Activated CD4-positive, alpha-beta T cell treated with anti-CD3 and anti-CD28 coated beads, Interleukin-10, Interleukin-2, amounts not matched to agents 100 ng/mL and 50 ng/mL, durations not matched to agents 16 hours and 8 hours (primary cell): Measurements from ENCODE around the gene PRR5L.

ENCODE experiments used
- DNase-seq: peaks from one replicate; pipeline ENCODE4 v3.0.0-alpha.2; 2020

The PRR5L gene

GRCh38 chr11:36361472-36361871, 65.4 kb downstream of the PRR5L start:
- no peak for DNase-seq

- no peak for DNase-seq
Observed at GRCh38 chr11:36361901-36362391, 65.9 kb downstream of the PRR5L start.

GRCh38 chr11:36362902-36363301, 66.8 kb downstream of the PRR5L start:
- no peak for DNase-seq

GRCh38 chr11:36363361-36364268, 67.5 kb downstream of the PRR5L start:
- DNase-seq = no peak

GRCh38 chr11:36364551-36365325, 68.7 kb downstream of the PRR5L start:
- DNase-seq = no peak

GRCh38 chr11:36365907-36366306, 69.8 kb downstream of the PRR5L start:
- no peak for DNase-seq

DNA sequence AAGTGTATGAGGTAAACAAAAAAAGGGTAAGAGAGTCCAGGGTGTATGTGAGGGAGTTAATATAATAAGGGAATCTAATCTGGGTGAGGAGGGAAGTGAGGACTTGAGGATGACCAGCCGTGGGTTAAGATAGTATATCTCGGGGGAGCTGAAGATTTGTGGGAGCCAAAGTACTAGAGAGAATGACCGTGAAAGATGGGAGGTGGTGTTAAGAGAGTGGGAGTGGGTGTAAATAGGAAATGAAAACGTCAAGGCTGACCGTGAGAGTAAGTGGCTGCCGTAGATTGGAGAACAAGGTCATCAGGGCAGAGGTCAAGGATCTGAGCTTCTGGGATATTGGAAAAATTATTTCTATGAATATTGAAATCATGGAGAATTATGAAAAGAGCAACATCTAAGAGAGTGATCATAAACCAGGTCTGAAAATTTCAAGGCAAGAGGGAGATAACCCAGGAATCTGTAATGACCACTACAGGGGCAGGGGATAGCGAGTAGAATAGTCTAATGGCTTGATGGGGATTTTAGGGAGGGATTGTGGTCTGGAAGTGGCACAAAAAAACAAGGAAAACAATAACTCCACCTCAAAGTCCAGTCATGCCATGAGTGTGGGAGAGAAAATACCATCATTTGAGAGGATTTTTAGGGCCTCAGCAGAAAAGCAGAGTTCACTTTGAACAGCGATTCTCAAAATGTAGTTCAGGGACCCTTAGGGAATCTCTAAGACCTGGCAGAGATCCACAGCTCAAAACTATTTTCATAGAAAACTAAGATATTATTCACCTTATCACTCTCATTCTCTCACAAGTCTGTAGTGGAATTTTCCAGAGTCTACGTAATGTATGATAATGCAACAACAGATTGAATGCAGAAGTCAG, 72.0 kb downstream of the PRR5L start:
- DNase-seq = no peak

DNA sequence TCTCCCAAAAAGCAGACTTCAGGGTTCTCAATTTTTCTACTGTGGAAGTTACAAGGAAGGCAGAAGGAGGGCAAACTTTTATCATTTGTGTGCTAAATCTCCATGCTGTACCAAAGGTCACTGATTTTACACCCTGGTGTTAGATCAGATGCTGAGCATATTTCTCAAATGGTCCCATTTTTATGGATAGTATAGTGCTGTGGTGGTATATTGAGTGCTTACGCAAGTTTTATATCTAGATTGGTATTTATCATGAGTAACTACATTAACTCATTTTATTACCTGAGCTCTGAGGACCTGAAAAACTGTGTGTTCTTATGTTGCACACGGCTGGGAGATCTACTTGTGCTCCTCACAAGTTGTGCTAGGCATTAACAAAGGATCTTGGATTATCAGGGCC, 75.1 kb downstream of the PRR5L start:
- no peak for DNase-seq

DNA sequence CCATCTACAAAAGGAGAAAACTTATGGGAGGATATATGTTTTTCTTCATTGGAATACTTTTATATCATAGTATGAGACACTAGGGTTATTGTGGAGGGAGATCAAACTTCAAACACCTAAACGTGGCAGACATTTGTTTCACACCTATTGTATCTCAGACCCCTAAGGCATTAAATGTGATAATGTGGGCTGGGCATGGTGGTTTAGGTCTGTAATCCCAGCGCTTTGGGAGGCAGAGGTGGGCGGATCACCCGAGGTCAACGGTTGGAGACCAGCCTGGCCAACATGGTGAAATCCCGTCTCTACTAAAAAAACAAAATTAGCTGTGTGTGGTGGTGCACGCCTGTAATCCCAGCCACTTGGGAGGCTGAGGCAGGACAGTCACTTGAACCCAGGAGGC, 75.5 kb downstream of the PRR5L start:
- no peak for DNase-seq

- DNase-seq = no peak
Observed at GRCh38 chr11:36372101-36372771, 76.1 kb downstream of the PRR5L start.

DNA sequence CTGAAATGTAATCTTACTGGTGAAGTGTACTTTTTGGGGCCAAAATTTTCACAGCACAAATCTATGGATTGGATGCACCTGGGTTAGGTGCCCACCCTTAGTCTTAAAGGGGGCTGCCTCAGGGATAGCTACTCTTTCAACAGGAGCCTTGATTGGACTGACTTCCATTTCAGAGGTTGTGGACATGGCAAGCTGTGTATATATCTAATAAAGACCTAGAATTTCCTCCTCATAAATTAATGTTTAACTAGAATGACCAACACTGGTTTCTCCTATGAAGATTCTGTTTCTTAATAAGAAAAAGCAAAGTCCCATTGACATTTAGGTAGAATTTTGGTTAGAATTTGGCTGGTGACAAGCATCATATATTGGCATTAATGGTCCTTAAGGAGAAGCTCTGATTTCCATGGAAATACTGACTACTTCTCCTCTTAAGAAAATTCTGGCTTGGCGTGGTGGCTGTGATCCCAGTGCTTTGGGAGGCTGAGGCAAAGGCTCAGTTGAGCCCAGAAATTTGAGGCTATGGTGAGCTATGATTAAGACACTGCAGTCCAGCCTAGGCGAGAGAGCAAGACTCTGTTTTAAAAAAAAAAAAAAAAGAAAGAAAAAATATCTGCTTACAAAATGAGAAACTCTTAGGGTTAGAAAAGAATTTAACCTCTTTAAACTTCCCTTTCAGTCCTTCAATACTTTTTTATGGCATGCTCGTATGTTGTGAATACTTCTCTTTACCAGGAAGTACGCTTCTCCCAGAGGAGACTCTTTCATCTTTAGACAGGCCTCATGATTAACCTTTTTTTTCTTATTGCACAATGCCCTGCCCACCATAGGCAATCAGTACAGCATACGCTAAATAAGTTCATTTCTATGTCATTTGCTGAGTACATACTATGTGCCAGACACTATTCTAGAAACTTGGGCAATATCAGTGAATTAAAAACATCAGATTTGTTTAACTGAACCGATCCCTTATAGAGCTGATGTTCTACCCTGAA, 77.2 kb downstream of the PRR5L start:
- DNase-seq = no peak

DNA sequence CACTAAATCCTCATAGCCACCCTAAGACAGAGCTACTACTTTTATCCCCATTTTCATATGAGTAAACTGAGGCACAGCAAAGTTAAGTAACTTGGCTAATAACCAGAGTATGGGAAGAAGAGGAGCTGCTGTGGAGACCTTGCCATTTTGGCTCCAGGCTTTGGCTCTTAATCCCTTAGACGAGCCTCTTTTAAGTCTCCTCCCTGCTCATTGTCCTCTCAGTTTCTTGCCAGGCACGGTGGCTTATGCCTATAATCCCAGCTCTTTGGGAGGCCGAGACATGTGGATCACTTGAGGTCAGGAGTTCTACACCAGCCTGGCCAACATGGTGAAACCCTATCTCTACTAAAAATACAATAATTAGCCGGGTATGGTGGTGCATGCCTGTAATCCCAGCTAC, 78.6 kb downstream of the PRR5L start:
- DNase-seq = no peak

DNA sequence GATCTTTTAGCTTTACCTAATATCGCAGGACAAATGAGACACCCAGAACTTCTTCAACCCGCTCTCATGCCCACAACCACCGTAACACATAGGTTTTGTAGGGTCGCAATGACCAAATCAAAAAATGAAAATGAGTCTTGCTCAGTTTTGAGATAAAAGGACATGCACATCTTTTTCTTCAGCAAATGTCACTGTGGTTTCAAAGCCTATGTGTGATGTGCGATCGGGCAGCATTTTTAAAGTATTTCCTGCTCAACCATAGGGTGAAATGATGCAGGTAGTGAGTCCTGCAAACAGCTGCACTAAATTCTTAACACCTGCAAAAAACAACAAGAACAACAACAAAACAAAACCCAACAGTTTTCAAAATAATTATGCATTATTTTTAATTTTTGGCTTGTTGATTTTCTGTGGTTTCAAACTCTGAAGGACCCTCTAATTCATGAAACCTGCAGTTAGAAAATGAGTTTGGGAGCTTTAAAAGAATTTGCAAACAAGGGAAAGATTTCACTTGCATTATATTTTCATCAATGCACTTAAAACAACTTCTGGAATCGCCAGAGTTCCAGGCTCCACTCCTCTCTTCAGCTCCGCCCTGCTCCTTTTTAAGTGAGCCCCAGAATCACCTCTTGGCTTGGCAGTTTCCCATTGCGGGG, 79.4 kb downstream of the PRR5L start:
- DNase-seq = peak; percentile 50

- DNase-seq = peak; percentile 52
Observed at GRCh38 chr11:36376009-36376887, 80.2 kb downstream of the PRR5L start.

DNA sequence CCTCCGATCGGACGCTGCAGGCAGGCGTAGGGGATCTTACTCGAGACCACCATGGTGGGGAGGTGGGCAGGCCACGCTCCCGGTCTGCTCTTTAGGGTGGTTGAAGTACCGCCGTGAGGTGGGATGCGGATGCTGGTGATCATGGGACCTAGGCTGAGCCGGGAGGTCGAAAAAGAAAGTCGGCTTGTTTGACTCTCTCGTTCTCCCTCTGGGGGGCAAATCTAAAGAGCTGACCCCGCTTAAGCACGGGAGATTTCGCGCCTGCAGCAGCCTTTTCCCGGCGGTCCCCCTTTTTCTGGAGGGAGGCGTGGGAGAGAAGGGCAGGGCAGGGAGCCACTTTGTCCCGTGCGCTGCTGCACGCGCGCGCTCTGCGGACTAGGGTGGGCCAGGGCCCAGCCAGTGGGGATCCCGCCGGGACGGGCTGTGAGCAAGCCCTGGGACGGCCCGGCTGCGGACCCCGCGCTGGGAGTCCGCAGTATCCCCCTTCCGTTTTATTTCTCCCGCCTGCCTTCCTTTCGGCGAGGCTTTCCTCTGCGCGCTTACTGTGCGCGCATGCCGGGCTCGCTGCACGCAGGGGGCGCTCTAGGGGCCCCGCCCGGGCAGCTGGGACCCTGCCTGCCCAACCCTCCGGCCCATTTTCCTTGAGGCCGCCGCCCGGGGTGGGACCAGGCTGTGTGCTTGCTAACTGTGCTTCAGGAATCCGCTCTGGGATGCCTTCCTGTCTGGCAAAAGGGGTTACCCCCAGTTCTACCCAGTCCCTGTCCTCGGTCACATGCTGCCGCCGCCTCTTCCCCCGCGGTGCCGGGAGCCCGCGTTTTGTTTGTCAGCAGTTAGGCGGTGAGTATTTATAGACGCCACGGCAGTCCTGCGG, 81.0 kb downstream of the PRR5L start:
- peak; percentile 83 for DNase-seq

DNA sequence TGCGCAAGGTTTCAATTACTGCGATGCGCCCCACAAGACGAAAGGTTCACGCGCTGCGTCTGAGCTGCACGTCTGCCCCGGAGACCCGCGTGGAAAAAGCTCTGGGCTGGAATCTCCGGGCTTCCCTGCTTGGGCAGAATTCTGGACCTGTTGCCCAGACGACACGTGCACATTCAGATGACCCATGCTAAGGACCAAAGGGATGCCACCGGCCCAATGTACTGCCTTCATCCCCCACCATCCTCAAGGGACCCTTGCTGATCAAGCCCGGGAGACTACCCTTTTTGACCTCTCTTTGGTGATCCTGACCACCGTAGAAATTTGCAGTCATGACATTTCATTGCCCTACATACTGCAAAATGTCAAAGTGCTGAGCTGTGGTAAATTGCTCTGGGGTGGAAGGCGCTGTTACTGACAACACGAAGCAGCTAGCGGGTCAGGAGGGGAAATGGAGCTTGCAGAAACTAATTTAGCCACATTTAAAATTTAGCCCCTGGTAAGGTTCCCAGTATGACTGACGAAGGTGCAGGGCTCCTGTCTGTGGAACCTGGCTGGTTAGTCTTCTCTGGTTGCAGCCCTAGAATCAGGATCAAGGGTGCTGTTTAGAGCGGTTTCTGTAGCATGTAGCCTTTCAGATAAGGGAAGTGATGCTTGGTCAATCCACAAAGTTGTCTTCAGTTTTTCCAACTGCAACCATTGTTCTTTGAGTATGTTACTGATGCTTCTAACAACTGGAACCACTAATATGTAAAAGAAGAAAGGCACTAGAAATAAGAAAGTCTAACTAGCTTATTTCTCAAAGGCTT, 81.9 kb downstream of the PRR5L start:
- peak; percentile 43 for DNase-seq

- DNase-seq = no peak
Observed at GRCh38 chr11:36379653-36380052, 83.6 kb downstream of the PRR5L start.
